Liver (tissue), 9 donors: ENCODE results near the gene BMAL1. TPM values are rescaled to one million over a fixed set of nuclear protein-coding genes. Genes with fewer than 3 reads are reported as not detected.

Experiments
- DNase-seq: peaks from one replicate; pipeline ENCODE4 v3.0.0-alpha.2; 2017; ENCODE audit warnings: low spot score
- H3K27ac ChIP-seq, 2 donors: one replicate each; pipeline ENCODE4 v1.7.0; 2013; ENCODE audit warnings: inconsistent platforms in 2 of 2, low read length in 2 of 2, control low read depth in 1 of 2, low read depth in 1 of 2, mild to moderate bottlenecking in 1 of 2
- H3K27me3 ChIP-seq, 4 donors: one replicate each; pipeline versions ENCODE4 v1.6.1 to v1.7.0; 2013; ENCODE audit warnings: low read length in 3 of 4, inconsistent platforms in 1 of 4, mild to moderate bottlenecking in 1 of 4, moderate library complexity in 1 of 4; ENCODE audit not compliant: control insufficient read depth in 4 of 4, insufficient read depth in 4 of 4
- H3K36me3 ChIP-seq, 4 donors: one replicate each; pipeline versions ENCODE4 v1.6.1 to v1.7.0; 2013; ENCODE audit warnings: low read length in 3 of 4, mild to moderate bottlenecking in 3 of 4, low read depth in 1 of 4, moderate library complexity in 1 of 4; ENCODE audit not compliant: control insufficient read depth in 4 of 4, insufficient read depth in 3 of 4
- H3K4me1 ChIP-seq, 4 donors: one replicate each; pipeline versions ENCODE4 v1.6.1 to v1.7.0; 2013; ENCODE audit warnings: low read length in 3 of 4, mild to moderate bottlenecking in 3 of 4, moderate library complexity in 1 of 4; ENCODE audit not compliant: control insufficient read depth in 4 of 4, insufficient read depth in 4 of 4
- H3K4me3 ChIP-seq, 3 donors: one replicate each; pipeline versions ENCODE4 v1.6.1 to v1.7.0; 2013; ENCODE audit warnings: low read length in 3 of 3, control low read depth in 1 of 3, low read depth in 1 of 3, mild to moderate bottlenecking in 1 of 3
- H3K9ac ChIP-seq, 2 donors: one replicate each; pipeline ENCODE4 v1.7.0; 2013; ENCODE audit warnings: low read length in 2 of 2, mild to moderate bottlenecking in 2 of 2, moderate library complexity in 2 of 2, control low read depth in 1 of 2, low read depth in 1 of 2
- H3K9me3 ChIP-seq, 4 donors: one replicate each; pipeline versions ENCODE4 v1.6.1 to v1.7.0; 2013; ENCODE audit warnings: low read length in 3 of 4; ENCODE audit not compliant: control insufficient read depth in 4 of 4
- EGR1 ChIP-seq, 2 donors: IDR thresholded peaks; 2 replicates each; pipeline ENCODE4 v1.6.1; 2016 to 2018; ENCODE audit warnings: antibody characterized with exemption in 2 of 2, low read depth in 2 of 2
- FOXA2 ChIP-seq: IDR thresholded peaks from 2 replicates; pipeline ENCODE4 v1.6.1; 2016; ENCODE audit warnings: antibody characterized with exemption
- GABPA ChIP-seq, 2 donors: IDR thresholded peaks in 1 of 2; conservative IDR thresholded peaks in 1 of 2; 2 replicates each; pipeline ENCODE4 v1.6.1; 2016; ENCODE audit warnings: antibody characterized with exemption in 2 of 2, mild to moderate bottlenecking in 1 of 2, moderate library complexity in 1 of 2
- HNF4G ChIP-seq: IDR thresholded peaks from 2 replicates; pipeline ENCODE4 v1.6.1; 2016; ENCODE audit warnings: antibody characterized with exemption
- JUND ChIP-seq, 2 donors: IDR thresholded peaks; 2 replicates each; pipeline ENCODE4 v1.6.1; 2016; ENCODE audit warnings: antibody characterized with exemption in 2 of 2
- NR2F2 ChIP-seq: IDR thresholded peaks from 2 replicates; pipeline ENCODE4 v1.6.1; 2016; ENCODE audit warnings: antibody characterized with exemption
- RAD21 ChIP-seq, 2 donors: IDR thresholded peaks; 2 replicates each; pipeline ENCODE4 v1.6.1; 2016; ENCODE audit warnings: antibody characterized with exemption in 2 of 2, mild to moderate bottlenecking in 2 of 2
- RXRA ChIP-seq, 2 donors: IDR thresholded peaks; 2 replicates each; pipeline ENCODE4 v1.6.1; 2017 to 2018; ENCODE audit warnings: antibody characterized with exemption in 2 of 2, mild to moderate bottlenecking in 1 of 2
- TAF1 ChIP-seq: conservative IDR thresholded peaks from 2 replicates; pipeline ENCODE4 v1.6.1; 2016; ENCODE audit warnings: antibody characterized with exemption, mild to moderate bottlenecking
- YY1 ChIP-seq: IDR thresholded peaks from 2 replicates; pipeline ENCODE4 v1.6.1; 2016; ENCODE audit warnings: antibody characterized with exemption, mild to moderate bottlenecking
- WGBS: extraction: QIAGEN DNeasy Blood & Tissue Kit; methylation state at CpG from one replicate; pipeline ENCODE4 v1.1.7; 2013; 5-methylcytosine and 5-hydroxymethylcytosine counted together
- polyA plus RNA-seq, 2 donors: library from polyadenylated mRNA; stranded (reverse) in 1 of 2; unstranded in 1 of 2; fragments of 200-250 nt in 1 of 2; fragments of >200 nt in 1 of 2; fragmentation: Nextera tagmentation in 1 of 2; extraction: Ambion mirVana in 1 of 2; gene quantifications; one replicate each; pipeline versions ENCODE4 v1.2.1 to v1.2.3, GENCODE V29; 2013 to 2015
- total RNA-seq, 2 donors: library from RNA; depleted of rRNA; stranded (reverse); fragments of >200 nt; gene quantifications; one replicate each; pipeline ENCODE4 v1.2.3, GENCODE V29; 2014
- TF ChIP-seq, protein P1 (sequence below): fragments of 150-350 bp; IDR thresholded peaks from 2 replicates; pipeline ENCODE4 v1.5.1; 2017; ENCODE audit warnings: improper control_type of control experiment, low read depth, low read length; ENCODE audit not compliant: missing input control
- TF ChIP-seq, protein P2 (sequence below): IDR thresholded peaks from 2 replicates; pipeline ENCODE4 v1.6.1; 2016; ENCODE audit warnings: antibody characterized with exemption
- TF ChIP-seq, protein P3 (sequence below): IDR thresholded peaks from 2 replicates; pipeline ENCODE4 v1.6.1; 2016; ENCODE audit warnings: antibody characterized with exemption
- TF ChIP-seq, protein P4 (sequence below): IDR thresholded peaks from 2 replicates; pipeline ENCODE4 v1.6.1; 2016; ENCODE audit warnings: antibody characterized with exemption
- donor health status: healthy.
- donor health status: healthy.
- donor health status: healthy.
- donor health status: healthy.
- donor health status: healthy.

BMAL1 gene
- total and polyA plus RNA-seq, 4 donors, result 4.7 to 39.0 (median 15.0) TPM

DNA sequence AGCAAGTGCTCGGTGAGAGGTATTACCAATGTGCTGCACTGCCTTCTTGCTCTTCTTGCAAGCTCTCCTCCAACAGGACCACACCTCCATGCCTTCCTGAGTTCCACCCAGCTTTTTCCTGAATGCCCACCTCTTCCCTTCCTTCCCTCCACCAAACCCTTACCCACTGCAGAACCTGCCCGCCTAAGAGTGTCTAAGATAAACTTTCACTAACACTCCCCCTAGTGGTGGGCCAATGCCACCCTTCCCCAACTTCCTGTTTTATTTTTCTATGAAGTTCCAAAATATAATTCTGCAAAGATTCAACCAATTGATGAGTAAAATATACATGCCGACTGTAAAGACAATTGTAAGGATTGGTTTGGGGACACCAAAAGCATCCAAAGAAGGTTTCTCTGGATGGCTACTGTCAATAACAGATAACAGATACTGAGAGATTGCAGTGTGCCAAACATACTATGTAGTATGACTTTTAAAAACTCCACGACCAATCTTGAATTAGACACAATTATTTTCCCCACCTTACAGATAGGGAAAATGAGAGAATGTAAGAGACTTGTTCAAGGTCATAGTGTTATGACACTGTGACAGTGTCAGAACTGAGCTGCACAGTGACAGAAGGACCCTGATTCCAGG is 38.6 kb upstream of the BMAL1 start:
- no peak overlapping the region for H3K9ac ChIP-seq
- peak; percentile 53 for DNase-seq
- H3K4me3 ChIP-seq, result no peak overlapping the region
- no peaks in the 10 kb centered on the region for H3K36me3 ChIP-seq
- TF ChIP-seq, protein P1, sequence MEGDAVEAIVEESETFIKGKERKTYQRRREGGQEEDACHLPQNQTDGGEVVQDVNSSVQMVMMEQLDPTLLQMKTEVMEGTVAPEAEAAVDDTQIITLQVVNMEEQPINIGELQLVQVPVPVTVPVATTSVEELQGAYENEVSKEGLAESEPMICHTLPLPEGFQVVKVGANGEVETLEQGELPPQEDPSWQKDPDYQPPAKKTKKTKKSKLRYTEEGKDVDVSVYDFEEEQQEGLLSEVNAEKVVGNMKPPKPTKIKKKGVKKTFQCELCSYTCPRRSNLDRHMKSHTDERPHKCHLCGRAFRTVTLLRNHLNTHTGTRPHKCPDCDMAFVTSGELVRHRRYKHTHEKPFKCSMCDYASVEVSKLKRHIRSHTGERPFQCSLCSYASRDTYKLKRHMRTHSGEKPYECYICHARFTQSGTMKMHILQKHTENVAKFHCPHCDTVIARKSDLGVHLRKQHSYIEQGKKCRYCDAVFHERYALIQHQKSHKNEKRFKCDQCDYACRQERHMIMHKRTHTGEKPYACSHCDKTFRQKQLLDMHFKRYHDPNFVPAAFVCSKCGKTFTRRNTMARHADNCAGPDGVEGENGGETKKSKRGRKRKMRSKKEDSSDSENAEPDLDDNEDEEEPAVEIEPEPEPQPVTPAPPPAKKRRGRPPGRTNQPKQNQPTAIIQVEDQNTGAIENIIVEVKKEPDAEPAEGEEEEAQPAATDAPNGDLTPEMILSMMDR, result peak; percentile 79
- TF ChIP-seq YY1 (no peak), RAD21 (IDR thresholded peaks at IDR 0.05) (peak; percentile 71 to 80), GABPA (IDR thresholded peaks at IDR 0.05 in 1 of 2, conservative IDR thresholded peaks at IDR 0.05 in 1 of 2) (no peak)
- H3K27me3 ChIP-seq, result no peaks in the 10 kb centered on the region
- peaks cover 0 to 1% (median 0%) of the 10 kb centered on the region in 4 donors for H3K9me3 ChIP-seq
- WGBS, result 44% methylated on average over 4 of the region's 4 CpGs
- no peaks in the 10 kb centered on the region for H3K4me1 ChIP-seq
- no peak overlapping the region for H3K27ac ChIP-seq

DNA sequence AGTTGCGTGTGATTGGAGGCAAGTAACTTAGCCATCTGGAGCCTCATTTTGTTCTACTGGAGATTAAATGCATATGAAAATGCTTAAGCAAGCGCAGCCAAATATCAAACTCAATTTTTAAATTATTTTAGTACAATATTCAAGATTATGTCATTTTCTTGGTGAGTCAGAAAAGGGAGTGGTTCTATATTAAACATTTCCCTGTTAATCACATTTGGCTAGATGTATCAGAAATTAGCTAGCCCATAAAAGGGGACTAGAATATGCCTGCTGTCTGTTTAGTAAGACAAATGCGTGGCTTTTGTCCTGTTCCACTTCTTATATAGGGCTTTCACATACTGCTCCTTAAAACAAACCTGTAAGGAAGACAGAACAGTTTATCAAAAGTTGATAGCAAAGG is 35.0 kb upstream of the BMAL1 start:
- Histone ChIP-seq H3K4me3 (no peak overlapping the region), H3K9me3 (no peaks in the 10 kb centered on the region), H3K9ac (no peak overlapping the region), H3K4me1 (no peaks in the 10 kb centered on the region), H3K27me3 (no peaks in the 10 kb centered on the region), H3K36me3 (no peaks in the 10 kb centered on the region), H3K27ac (no peak overlapping the region)
- DNase-seq, result no peak
- WGBS, result 96% methylated on average over 3 of the region's 3 CpGs
- TF ChIP-seq TAF1 (no peak), YY1 (no peak), EGR1 (IDR thresholded peaks at IDR 0.05; ENCODE audit: low read depth in 2 of 2) (no peak), JUND (IDR thresholded peaks at IDR 0.05) (no peak), NR2F2 (no peak), FOXA2 (no peak), RXRA (IDR thresholded peaks at IDR 0.05) (no peak), HNF4G (no peak)
- TF ChIP-seq, protein P2, sequence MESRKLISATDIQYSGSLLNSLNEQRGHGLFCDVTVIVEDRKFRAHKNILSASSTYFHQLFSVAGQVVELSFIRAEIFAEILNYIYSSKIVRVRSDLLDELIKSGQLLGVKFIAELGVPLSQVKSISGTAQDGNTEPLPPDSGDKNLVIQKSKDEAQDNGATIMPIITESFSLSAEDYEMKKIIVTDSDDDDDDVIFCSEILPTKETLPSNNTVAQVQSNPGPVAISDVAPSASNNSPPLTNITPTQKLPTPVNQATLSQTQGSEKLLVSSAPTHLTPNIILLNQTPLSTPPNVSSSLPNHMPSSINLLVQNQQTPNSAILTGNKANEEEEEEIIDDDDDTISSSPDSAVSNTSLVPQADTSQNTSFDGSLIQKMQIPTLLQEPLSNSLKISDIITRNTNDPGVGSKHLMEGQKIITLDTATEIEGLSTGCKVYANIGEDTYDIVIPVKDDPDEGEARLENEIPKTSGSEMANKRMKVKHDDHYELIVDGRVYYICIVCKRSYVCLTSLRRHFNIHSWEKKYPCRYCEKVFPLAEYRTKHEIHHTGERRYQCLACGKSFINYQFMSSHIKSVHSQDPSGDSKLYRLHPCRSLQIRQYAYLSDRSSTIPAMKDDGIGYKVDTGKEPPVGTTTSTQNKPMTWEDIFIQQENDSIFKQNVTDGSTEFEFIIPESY, result no peak
- TF ChIP-seq, protein P3, sequence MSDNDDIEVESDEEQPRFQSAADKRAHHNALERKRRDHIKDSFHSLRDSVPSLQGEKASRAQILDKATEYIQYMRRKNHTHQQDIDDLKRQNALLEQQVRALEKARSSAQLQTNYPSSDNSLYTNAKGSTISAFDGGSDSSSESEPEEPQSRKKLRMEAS, result no peak

DNA sequence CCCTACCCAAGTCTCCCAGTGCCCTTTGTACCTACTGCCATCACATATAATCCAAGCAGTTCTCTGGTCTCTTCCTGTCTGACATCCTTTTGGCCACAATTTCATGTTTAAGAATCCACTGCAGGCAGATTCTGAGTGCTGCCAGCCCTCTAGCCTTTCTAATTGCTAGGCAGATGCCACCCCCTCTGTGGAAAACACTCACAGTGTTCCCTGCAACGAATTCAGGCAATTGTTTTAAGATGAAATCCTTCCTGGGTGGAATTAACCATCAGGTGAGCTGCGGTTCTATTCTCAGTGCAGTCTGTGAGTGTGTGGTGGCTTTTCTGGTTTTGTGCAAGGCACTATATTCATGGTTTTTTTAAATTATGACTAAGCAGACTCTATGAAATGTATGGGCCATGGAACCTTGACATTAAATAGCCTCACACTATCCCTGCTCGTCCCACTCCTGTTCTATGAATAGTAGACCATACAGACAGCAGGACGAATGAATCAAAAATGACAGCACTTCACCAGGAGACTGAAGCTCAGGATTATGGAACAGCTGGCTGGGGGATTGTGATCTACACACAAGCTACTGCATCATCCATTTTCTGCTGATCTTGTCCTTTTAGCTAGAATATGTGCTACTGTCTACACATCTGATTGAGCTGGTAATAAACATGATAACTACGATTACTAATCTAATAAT is 29.8 kb upstream of the BMAL1 start:
- Histone ChIP-seq H3K4me1 (no peaks in the 10 kb centered on the region), H3K27me3 (no peaks in the 10 kb centered on the region), H3K9me3 (no peaks in the 10 kb centered on the region), H3K36me3 (no peaks in the 10 kb centered on the region), H3K4me3 (no peak overlapping the region), H3K27ac (no peak overlapping the region), H3K9ac (no peak overlapping the region)
- TF ChIP-seq, protein P4, sequence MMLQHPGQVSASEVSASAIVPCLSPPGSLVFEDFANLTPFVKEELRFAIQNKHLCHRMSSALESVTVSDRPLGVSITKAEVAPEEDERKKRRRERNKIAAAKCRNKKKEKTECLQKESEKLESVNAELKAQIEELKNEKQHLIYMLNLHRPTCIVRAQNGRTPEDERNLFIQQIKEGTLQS, result no peak
- TF ChIP-seq FOXA2, result no peak
- WGBS, result 80% methylated on average over 5 of the region's 5 CpGs
- DNase-seq, result no peak
